ENCODE results near the gene NECAB2. TPM values are rescaled to one million over a fixed set of nuclear protein-coding genes. Genes with fewer than 3 reads are reported as not detected.

NECAB2 gene
- total and polyA plus RNA-seq, 2 of the 8 experiments (the other 6 are each of a cell fraction or from before 2014, with no cell fraction given) = 3.6 to 4.2 TPM

- Histone ChIP-seq H3K27me3 (replicated peaks in 1 of 4; ENCODE audit: control insufficient read depth in 3 of 4, extremely low read depth in 1 of 4, insufficient read depth in 3 of 4, low read length in 3 of 4) (no peaks in the 10 kb centered on the region; a peak in 1 of 7 replicates), H2BK120ac (replicated peaks; ENCODE audit: low read depth, low read length) (no peak overlapping the region), H2BK20ac (ENCODE audit: low read length) (no peak overlapping the region), H4K20me1 (replicated peaks in 1 of 2; ENCODE audit: control insufficient read depth in 1 of 2, insufficient read depth in 2 of 2, low read length in 2 of 2) (no peaks in the 10 kb centered on the region), H3K9me3 (ENCODE audit: insufficient read depth in 2 of 2, low read depth in 1 of 2, low read length in 1 of 2) (no peaks in the 10 kb centered on the region), H3K79me2 (ENCODE audit: control insufficient read depth in 1 of 2, insufficient read depth in 2 of 2, low read length in 2 of 2) (no peaks in the 10 kb centered on the region), H3K36me3 (ENCODE audit: control insufficient read depth in 2 of 4, insufficient read depth in 4 of 4, low read length in 3 of 4) (no peaks in the 10 kb centered on the region), H3K18ac (ENCODE audit: extremely low read depth, low read length) (no peak overlapping the region), H2AFZ (ENCODE audit: low read length) (no peak overlapping the region), H2BK15ac (ENCODE audit: low read length) (no peak overlapping the region), H3K4ac (replicated peaks; ENCODE audit: insufficient read length, low read depth, low read length) (no peak overlapping the region), H3K14ac (ENCODE audit: insufficient read length) (no peak overlapping the region), H3K23me2 (ENCODE audit: low read depth, low read length) (no peaks in the 10 kb centered on the region), H3K9ac (replicated peaks in 1 of 4; ENCODE audit: extremely low read depth in 1 of 4, low read depth in 3 of 4, low read length in 3 of 4) (no peak overlapping the region), H4K8ac (ENCODE audit: extremely low read depth, insufficient read depth, low read length) (no peak overlapping the region), H3K23ac (ENCODE audit: insufficient read length) (no peak overlapping the region), H2BK12ac (ENCODE audit: low read depth, low read length) (no peak overlapping the region), H3K4me2 (ENCODE audit: insufficient read depth in 1 of 2, low read depth in 2 of 2, low read length in 2 of 2) (no peak overlapping the region), H4K91ac (replicated peaks; ENCODE audit: insufficient read length, low read length) (no peak overlapping the region), H2BK5ac (ENCODE audit: low read depth, low read length) (no peak overlapping the region), H2AK5ac (ENCODE audit: low read depth, low read length) (no peak overlapping the region), H3K56ac (replicated peaks; ENCODE audit: insufficient read length, low read depth, low read length) (no peak overlapping the region), H3K4me3 (ENCODE audit: extremely low read depth in 1 of 4, insufficient read depth in 2 of 4, low read depth in 3 of 4, low read length in 4 of 4) (no peak overlapping the region), H3K27ac (ENCODE audit: low read depth, low read length) (no peak overlapping the region), H3K79me1 (ENCODE audit: low read depth, low read length) (no peaks in the 10 kb centered on the region), H3K4me1 (replicated peaks in 1 of 4; ENCODE audit: control insufficient read depth in 3 of 4, insufficient read depth in 4 of 4, low read length in 3 of 4) (peaks cover 0 to 3% (median 1%) of the 10 kb centered on the region in 4 experiments; a peak in 3 of 7 replicates), H4K5ac (ENCODE audit: insufficient read length, low read depth, low read length) (no peak overlapping the region)
- POLR2A ChIA-PET (ENCODE audit: partially characterized antibody) = interaction anchor here (0.7 to 1.5 kb wide), 4 partner anchors 8 to 104 kb away, joined by 3 read pairs; no protein-coding TSS in a partner anchor
- 95% methylated on average over 17 of the region's 17 CpGs; no CpG with 5 or more reads in 1 of the 2 experiments for WGBS, 2 experiments (ENCODE audit: extremely low coverage in 1 of 2, insufficient coverage in 1 of 2, insufficient read length in 1 of 2, insufficient replicate concordance in 2 of 2, low coverage in 1 of 2, low lambda C conversion rate in 2 of 2, missing lambda C conversion rate in 1 of 2)
- DNase-seq (ENCODE audit: low read depth in 1 of 2, low spot score in 2 of 2) (no peak), FAIRE-seq (no peak)
- CTCF ChIA-PET (ENCODE audit: partially characterized antibody) = interaction anchor here (0.8 to 1.3 kb wide), 5 partner anchors 19 to 134 kb away, joined by 3 read pairs; no protein-coding TSS in a partner anchor
- TF ChIP-seq RFX5 (IDR thresholded peaks at IDR 0.05; ENCODE audit: borderline replicate concordance, low read depth, low read length) = no peak
- no peak for TF ChIP-seq CHD1 (IDR thresholded peaks at IDR 0.05; ENCODE audit: low read depth, low read length)
- no peak for TF ChIP-seq SAP30 (IDR thresholded peaks at IDR 0.05; ENCODE audit: insufficient read depth, insufficient replicate concordance, low read length)
- TF ChIP-seq FOSL1 (IDR thresholded peaks at IDR 0.05; ENCODE audit: insufficient read depth, low read depth, low read length) = no peak
- TF ChIP-seq SUZ12 (IDR thresholded peaks at IDR 0.05; ENCODE audit: low read length) = no peak
- TF ChIP-seq SIRT6 (IDR thresholded peaks at IDR 0.05; ENCODE audit: low read length) = no peak
- TF ChIP-seq KDM5A (IDR thresholded peaks at IDR 0.05; ENCODE audit: low read length) = no peak
- no peak for TF ChIP-seq RBBP5 (IDR thresholded peaks at IDR 0.05; ENCODE audit: borderline replicate concordance, low read depth, low read length)
- no peak for TF ChIP-seq EP300 (IDR thresholded peaks at IDR 0.05; ENCODE audit: borderline replicate concordance in 1 of 2, low read depth in 2 of 2, low read length in 2 of 2)
- TF ChIP-seq ATF2 (IDR thresholded peaks at IDR 0.05; ENCODE audit: low read length) = no peak
- no peak for TF ChIP-seq ZNF274 (IDR thresholded peaks at IDR 0.05; ENCODE audit: borderline replicate concordance, extremely low read depth, low read length)
Measured at GRCh38 chr16:83931556-83931955, 36.5 kb upstream of the NECAB2 start.
